Sigmoid colon (tissue), 4 donors: ENCODE measurements around the gene TMEM14A.

Experiments
- EP300 ChIP-seq, 4 donors: sonication (generic); formaldehyde crosslinking; IDR thresholded peaks; one replicate each; pipeline ENCODE4 v1.6.1; 2017; ENCODE audit warnings: antibody characterized with exemption in 4 of 4
- POLR2A ChIP-seq, 2 donors: fragments of 450-650 bp; IDR thresholded peaks; one replicate each; pipeline ENCODE4 v1.6.1; 2016; ENCODE audit warnings: antibody characterized with exemption in 2 of 2, mild to moderate bottlenecking in 2 of 2, moderate library complexity in 2 of 2
- POLR2AphosphoS5 ChIP-seq, 4 donors: sonication (generic); formaldehyde crosslinking; IDR thresholded peaks; one replicate each; pipeline ENCODE4 v1.6.1; 2017; ENCODE audit warnings: antibody characterized with exemption in 4 of 4
- TF ChIP-seq, protein P1 (sequence below), 4 experiments: fragments of 450-650 bp in 3 of 4; fragments of 200-600 bp in 1 of 4; IDR thresholded peaks; one replicate each; pipeline ENCODE4 v1.5.1; 2016 to 2019; ENCODE audit warnings: antibody characterized with exemption in 4 of 4, mild to moderate bottlenecking in 3 of 4, moderate library complexity in 2 of 4

DNA sequence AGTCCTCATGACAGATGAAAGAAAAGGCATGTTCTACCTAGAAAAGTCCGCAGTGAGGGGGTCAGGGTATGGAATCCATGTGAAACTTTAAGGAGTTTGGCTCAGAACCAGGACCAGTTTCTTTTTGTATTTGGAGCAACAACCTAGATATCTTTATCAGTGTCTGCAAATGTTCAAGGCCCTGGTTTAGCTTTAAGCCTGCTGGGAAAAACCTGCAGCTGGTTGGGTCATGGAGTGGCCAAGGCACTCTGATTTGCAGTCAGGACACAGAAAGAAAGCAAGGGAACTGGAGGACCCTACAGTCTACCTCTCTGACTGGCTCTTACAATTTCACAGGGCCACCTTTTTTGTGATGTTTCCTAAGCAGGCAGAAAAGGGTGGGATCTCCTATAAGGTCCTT lies 58.7 kb downstream of the TMEM14A start:
- TF ChIP-seq POLR2A (IDR thresholded peaks at IDR 0.05) (no peak), POLR2AphosphoS5 (IDR thresholded peaks at IDR 0.05) (no peak), EP300 (IDR thresholded peaks at IDR 0.05) (no peak)
- TF ChIP-seq, protein P1, sequence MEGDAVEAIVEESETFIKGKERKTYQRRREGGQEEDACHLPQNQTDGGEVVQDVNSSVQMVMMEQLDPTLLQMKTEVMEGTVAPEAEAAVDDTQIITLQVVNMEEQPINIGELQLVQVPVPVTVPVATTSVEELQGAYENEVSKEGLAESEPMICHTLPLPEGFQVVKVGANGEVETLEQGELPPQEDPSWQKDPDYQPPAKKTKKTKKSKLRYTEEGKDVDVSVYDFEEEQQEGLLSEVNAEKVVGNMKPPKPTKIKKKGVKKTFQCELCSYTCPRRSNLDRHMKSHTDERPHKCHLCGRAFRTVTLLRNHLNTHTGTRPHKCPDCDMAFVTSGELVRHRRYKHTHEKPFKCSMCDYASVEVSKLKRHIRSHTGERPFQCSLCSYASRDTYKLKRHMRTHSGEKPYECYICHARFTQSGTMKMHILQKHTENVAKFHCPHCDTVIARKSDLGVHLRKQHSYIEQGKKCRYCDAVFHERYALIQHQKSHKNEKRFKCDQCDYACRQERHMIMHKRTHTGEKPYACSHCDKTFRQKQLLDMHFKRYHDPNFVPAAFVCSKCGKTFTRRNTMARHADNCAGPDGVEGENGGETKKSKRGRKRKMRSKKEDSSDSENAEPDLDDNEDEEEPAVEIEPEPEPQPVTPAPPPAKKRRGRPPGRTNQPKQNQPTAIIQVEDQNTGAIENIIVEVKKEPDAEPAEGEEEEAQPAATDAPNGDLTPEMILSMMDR (IDR thresholded peaks at IDR 0.05) = no peak
